OCI-LY7 (cell line): ENCODE data around the gene KLHL22. TPM values are rescaled to one million over a fixed set of nuclear protein-coding genes. Genes with fewer than 3 reads are reported as not detected.
A peak's percentile ranks its signal among the peaks of the same experiment; 100 is the strongest.
"Not testable (repeated sequence)": the region's sequence is repeated elsewhere in the genome, so short reads cannot be mapped to it uniquely, and the experiment has no call there.

Experiments used
- Bru-seq: library from RNA; stranded (reverse); fragments of 400-500 nt; gene quantifications from one replicate; lab custom pipeline; 2021; lab: Mats Ljungman, UMichigan
- BruChase-seq, 2 experiments: library from RNA; stranded (reverse); fragments of 400-500 nt; gene quantifications; one replicate each; lab custom pipeline; 2021; lab: Mats Ljungman, UMichigan
- BruUV-seq: library from RNA; stranded (reverse); fragments of 400-500 nt; replicated peaks from 2 replicates; lab custom pipeline; 2021; lab: Mats Ljungman, UMichigan
- CTCF ChIA-PET: fragments of 300-600 bp; sonication (Branson Sonifier 250); formaldehyde crosslinking; loops from one replicate; lab custom pipeline; 2022; ENCODE audit warnings: antibody characterized with exemption; ENCODE audit not compliant: unreplicated experiment; lab: Charles Lee
- POLR2A ChIA-PET: fragments of 300-600 bp; sonication (Branson Sonifier 250); formaldehyde crosslinking; loops from one replicate; lab custom pipeline; 2022; ENCODE audit warnings: antibody characterized with exemption; lab: Charles Lee
- DNase-seq: peaks from one replicate; pipeline ENCODE4 v3.0.0-alpha.2; 2015; ENCODE audit warnings: low spot score
- H2AFZ ChIP-seq: fragments of 200-600 bp; sonication (generic), shearing (Covaris generic); 2 replicates; pipeline ENCODE4 v1.6.1; 2014; ENCODE audit warnings: mild to moderate bottlenecking, antibody characterized with exemption, low read length, moderate library complexity
- H3K27ac ChIP-seq: fragments of 200-600 bp; sonication (generic); 2 replicates; pipeline ENCODE4 v1.5.1; 2014; ENCODE audit warnings: mixed run types, low read depth, mild to moderate bottlenecking, moderate library complexity, low read length, inconsistent platforms; ENCODE audit not compliant: poor library complexity, severe bottlenecking
- H3K36me3 ChIP-seq: fragments of 200-600 bp; sonication (generic); 2 replicates; pipeline ENCODE4 v1.6.1; 2014; ENCODE audit warnings: mild to moderate bottlenecking, antibody characterized with exemption, low read length, moderate library complexity, mixed read lengths; ENCODE audit not compliant: insufficient read depth
- H3K4me1 ChIP-seq: fragments of 200-600 bp; sonication (generic); 2 replicates; pipeline ENCODE4 v1.5.1; 2014; ENCODE audit warnings: mild to moderate bottlenecking, low read length; ENCODE audit not compliant: insufficient read depth, poor library complexity, severe bottlenecking
- H3K4me2 ChIP-seq: fragments of 200-600 bp; sonication (generic); 2 replicates; pipeline ENCODE4 v1.6.1; 2014; ENCODE audit warnings: mild to moderate bottlenecking, low read length
- H3K4me3 ChIP-seq: fragments of 200-600 bp; sonication (generic); 2 replicates; pipeline ENCODE4 v1.5.1; 2014; ENCODE audit warnings: mild to moderate bottlenecking, low read depth, low read length; ENCODE audit not compliant: poor library complexity, severe bottlenecking
- H3K79me2 ChIP-seq: fragments of 200-600 bp; sonication (generic); 2 replicates; pipeline ENCODE4 v1.6.1; 2016; ENCODE audit warnings: low read depth, mild to moderate bottlenecking, low read length, moderate library complexity, mixed read lengths; ENCODE audit not compliant: insufficient read depth
- H3K9me2 ChIP-seq: fragments of 200-600 bp; sonication (generic); 2 replicates; pipeline ENCODE4 v1.6.1; 2016; ENCODE audit warnings: mild to moderate bottlenecking, low read length, mixed read lengths; ENCODE audit not compliant: insufficient read depth
- H3K9me3 ChIP-seq: fragments of 200-600 bp; sonication (generic); 2 replicates; pipeline ENCODE4 v1.6.1; 2014; ENCODE audit warnings: mild to moderate bottlenecking, mixed run types, low read length, mixed read lengths
- H4K20me1 ChIP-seq: fragments of 200-600 bp; sonication (generic); 2 replicates; pipeline ENCODE4 v1.6.1; 2014; ENCODE audit warnings: mild to moderate bottlenecking, antibody characterized with exemption, low read length, moderate library complexity, mixed read lengths; ENCODE audit not compliant: insufficient read depth
- EZH2phosphoT487 ChIP-seq: fragments of 200-600 bp; sonication (generic); IDR thresholded peaks from 2 replicates; pipeline ENCODE4 v1.6.1; 2018; ENCODE audit warnings: low read depth, borderline replicate concordance, mild to moderate bottlenecking, mixed run types, antibody characterized with exemption, low read length, moderate library complexity, mixed read lengths
- intact Hi-C: fragments of 100-400 bp; cut with micrococcal nuclease; formaldehyde crosslinking; loops from one replicate; pipeline ENCODE4 v1.10.0; 2022; ENCODE audit not compliant: unreplicated experiment
- long read RNA-seq: library from polyadenylated mRNA; stranded (forward); transcript quantifications from one replicate; pipeline ENCODE4 v2.0.0, GENCODE V29; 2022
- total RNA-seq, 2 experiments: library from RNA; depleted of rRNA in 1 of 2; stranded (reverse); fragments of >200 nt in 1 of 2; shearing (Covaris generic) in 1 of 2; gene quantifications; 2 replicates each; pipeline ENCODE4 v1.2.3, GENCODE V29; 2014 to 2022
- TF ChIP-seq, protein P1 (sequence below): fragments of 200-600 bp; sonication (generic); conservative IDR thresholded peaks from 2 replicates; pipeline ENCODE4 v1.5.1; 2014; ENCODE audit warnings: mild to moderate bottlenecking, antibody characterized with exemption, low read length, moderate library complexity, mixed read lengths

The KLHL22 gene, protein sequence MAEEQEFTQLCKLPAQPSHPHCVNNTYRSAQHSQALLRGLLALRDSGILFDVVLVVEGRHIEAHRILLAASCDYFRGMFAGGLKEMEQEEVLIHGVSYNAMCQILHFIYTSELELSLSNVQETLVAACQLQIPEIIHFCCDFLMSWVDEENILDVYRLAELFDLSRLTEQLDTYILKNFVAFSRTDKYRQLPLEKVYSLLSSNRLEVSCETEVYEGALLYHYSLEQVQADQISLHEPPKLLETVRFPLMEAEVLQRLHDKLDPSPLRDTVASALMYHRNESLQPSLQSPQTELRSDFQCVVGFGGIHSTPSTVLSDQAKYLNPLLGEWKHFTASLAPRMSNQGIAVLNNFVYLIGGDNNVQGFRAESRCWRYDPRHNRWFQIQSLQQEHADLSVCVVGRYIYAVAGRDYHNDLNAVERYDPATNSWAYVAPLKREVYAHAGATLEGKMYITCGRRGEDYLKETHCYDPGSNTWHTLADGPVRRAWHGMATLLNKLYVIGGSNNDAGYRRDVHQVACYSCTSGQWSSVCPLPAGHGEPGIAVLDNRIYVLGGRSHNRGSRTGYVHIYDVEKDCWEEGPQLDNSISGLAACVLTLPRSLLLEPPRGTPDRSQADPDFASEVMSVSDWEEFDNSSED
- total RNA-seq (2014; rRNA removed; shearing (Covaris generic)) (11.4 and 14.8 TPM in 2 replicates), total RNA-seq (2022) (32.9 and 38.1 TPM in 2 replicates), Bru-seq, nascent RNA (percentile 64 among the genes with signal in this experiment), BruChase-seq, experiment 1, labeled RNA remaining after a 6-hour chase (percentile 76 among the genes with signal in this experiment), BruChase-seq, experiment 2, labeled RNA remaining after a 2-hour chase (percentile 70 among the genes with signal in this experiment)
- long read RNA-seq, partial matches to known transcripts: 4 of 8 reads
- long read RNA-seq, other reads (novel, unspliced or antisense): 3 of 8 reads

DNA sequence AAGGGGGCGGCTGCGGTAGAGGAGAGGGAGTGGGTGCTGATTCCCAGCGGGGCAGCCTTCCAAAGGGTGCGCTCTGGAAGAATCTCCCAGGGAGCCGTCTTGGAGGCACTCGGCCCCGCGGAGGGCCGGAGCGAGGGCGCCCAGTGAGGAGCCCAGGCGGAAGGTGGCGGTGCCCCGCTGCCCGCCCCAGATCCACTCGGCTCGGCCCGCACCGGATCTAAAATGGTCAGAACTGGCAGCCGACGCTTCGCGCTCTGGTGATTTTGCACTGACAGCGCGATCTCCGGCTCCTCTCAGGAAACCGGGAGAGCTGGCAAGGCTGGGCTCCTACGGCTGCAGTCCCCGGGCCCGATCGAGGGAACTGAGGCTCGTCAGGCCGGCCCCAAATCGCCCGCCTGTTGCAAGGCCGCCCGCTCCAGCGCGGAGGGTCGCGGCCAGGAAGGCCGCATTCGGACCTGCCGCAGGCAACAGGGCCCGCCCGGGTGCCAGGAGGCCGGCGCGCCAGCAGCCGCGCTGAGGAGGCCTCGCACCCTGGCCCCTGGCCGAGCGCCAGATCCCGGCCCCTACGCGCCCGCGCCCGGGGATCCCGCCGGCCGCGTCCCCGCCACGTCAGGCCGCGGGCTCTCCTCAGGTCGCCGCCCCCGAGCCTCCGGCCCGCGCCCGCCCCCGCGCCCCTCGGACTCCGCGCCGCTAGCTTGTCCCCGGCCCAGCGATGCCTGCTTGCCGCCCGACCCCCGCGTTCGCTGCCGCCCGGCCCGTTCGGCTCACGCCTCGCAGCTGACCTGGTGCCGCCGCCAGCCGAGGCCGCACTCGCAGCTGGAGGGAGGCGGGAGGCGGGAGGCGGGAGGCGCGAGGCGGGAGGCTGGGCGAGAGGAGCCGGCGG, at the start of gene KLHL22:
TSS of gene KLHL22 (minus strand) at position 818 of the 883 bp plus-strand sequence. CDS start 6,584 bp downstream, outside the sequence.
- ChIA-PET CTCF (interaction anchor here (1.4 kb wide), 1 partner anchor 32 kb away, joined by 3 read pairs; no protein-coding TSS in a partner anchor), POLR2A (interaction anchor here (0.6 to 2.3 kb wide), 2 partner anchors 32 to 1805 kb away, joined by 5 to 8 read pairs; no protein-coding TSS in a partner anchor)
- DNase-seq: peak; percentile 35
- intact Hi-C loops: no loop called here
- Histone ChIP-seq H3K4me3 (peak within 1 kb of the TSS; percentile 70), H3K9me2 (no peaks in the 10 kb centered on the region), H3K27ac (peak within 1 kb of the TSS; percentile 58), H3K36me3 (no peaks in the 10 kb centered on the region), H3K9me3 (no peaks in the 10 kb centered on the region), H3K79me2 (no peaks in the 10 kb centered on the region), H2AFZ (peak within 1 kb of the TSS; percentile 84), H4K20me1 (peaks cover 4% of the 10 kb centered on the region; the same call in 1 of the 2 replicates), H3K4me2 (peak within 1 kb of the TSS; percentile 85), H3K4me1 (peaks cover 13% of the 10 kb centered on the region)
- no TSS peak for BruUV-seq
- TF ChIP-seq EZH2phosphoT487: no peak
- TF ChIP-seq, protein P1, sequence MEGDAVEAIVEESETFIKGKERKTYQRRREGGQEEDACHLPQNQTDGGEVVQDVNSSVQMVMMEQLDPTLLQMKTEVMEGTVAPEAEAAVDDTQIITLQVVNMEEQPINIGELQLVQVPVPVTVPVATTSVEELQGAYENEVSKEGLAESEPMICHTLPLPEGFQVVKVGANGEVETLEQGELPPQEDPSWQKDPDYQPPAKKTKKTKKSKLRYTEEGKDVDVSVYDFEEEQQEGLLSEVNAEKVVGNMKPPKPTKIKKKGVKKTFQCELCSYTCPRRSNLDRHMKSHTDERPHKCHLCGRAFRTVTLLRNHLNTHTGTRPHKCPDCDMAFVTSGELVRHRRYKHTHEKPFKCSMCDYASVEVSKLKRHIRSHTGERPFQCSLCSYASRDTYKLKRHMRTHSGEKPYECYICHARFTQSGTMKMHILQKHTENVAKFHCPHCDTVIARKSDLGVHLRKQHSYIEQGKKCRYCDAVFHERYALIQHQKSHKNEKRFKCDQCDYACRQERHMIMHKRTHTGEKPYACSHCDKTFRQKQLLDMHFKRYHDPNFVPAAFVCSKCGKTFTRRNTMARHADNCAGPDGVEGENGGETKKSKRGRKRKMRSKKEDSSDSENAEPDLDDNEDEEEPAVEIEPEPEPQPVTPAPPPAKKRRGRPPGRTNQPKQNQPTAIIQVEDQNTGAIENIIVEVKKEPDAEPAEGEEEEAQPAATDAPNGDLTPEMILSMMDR: no peak

DNA sequence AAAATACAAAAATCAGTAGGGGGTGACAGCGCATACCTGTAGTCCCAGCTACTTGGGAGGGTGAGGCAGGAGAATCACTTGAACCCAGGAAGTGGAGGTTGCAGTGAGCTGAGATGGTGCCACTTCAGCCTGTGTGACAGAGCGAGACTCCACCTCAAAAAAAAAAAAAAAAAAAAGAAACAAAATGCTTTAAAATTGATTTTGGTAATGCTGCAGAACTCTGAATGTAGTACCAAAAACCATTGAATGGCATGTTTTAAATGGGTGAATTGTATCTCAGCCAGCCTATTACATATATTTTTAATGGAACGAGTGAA, 49.7 kb upstream of the KLHL22 start:
- H3K9me3 ChIP-seq, H3K4me1 ChIP-seq, DNase-seq, H3K27ac ChIP-seq, BruUV-seq, H4K20me1 ChIP-seq, H2AFZ ChIP-seq, H3K4me2 ChIP-seq, intact Hi-C loops, H3K4me3 ChIP-seq, POLR2A ChIA-PET, CTCF ChIA-PET, H3K9me2 ChIP-seq, H3K79me2 ChIP-seq: not testable (repeated sequence)
- peaks cover 50% of the 10 kb centered on the region for H3K36me3 ChIP-seq
